Measurements from ENCODE around the gene U2AF2. TPM values are rescaled to one million over a fixed set of nuclear protein-coding genes. Genes with fewer than 3 reads are reported as not detected.

U2AF2 gene
- total and polyA plus RNA-seq, 11 donors = 39.9 to 104 (median 72.7) TPM

- intact Hi-C loops (cut with DNase I) = no loop called here
- WGBS, 4 donors = 1 to 4% (median 3%) methylated on average over 33 to 65 of the region's 65 CpGs
- ATAC-seq (peak in 1 of 4 donors; percentile 2), DNase-seq (no peak)
- no peaks in the 10 kb centered on the region for H3K27me3 ChIP-seq
- TF ChIP-seq POLR2A (IDR thresholded peaks at IDR 0.05) (peak in 1 of 2 donors; percentile 20), CTCF (IDR thresholded peaks at IDR 0.05) (no peak)
- H3K9me3 ChIP-seq = no peaks in the 10 kb centered on the region
- peak overlapping the region; percentile 64 to 98 (median 84) for H3K4me3 ChIP-seq
- H3K36me3 ChIP-seq = peaks cover 0 to 22% (median 13%) of the 10 kb centered on the region in 9 donors
- peaks cover 12 to 78% (median 46%) of the 10 kb centered on the region in 12 donors for H3K4me1 ChIP-seq
- peak overlapping the region in 11 of 12 donors; percentile 62 to 96 (median 93) for H3K27ac ChIP-seq
Observed at GRCh38 chr19:55642153-55643002, 12.5 kb upstream of the U2AF2 start.

- H3K9me3 ChIP-seq = no peaks in the 10 kb centered on the region
- peaks cover 0 to 19% (median 13%) of the 10 kb centered on the region in 9 donors for H3K36me3 ChIP-seq
- H3K27ac ChIP-seq = peak within 1 kb of the TSS; percentile 59 to 96 (median 92)
- H3K4me1 ChIP-seq = peaks cover 14 to 75% (median 49%) of the 10 kb centered on the region in 12 donors
- H3K4me3 ChIP-seq = peak within 1 kb of the TSS; percentile 64 to 98 (median 84)
- H3K27me3 ChIP-seq = no peaks in the 10 kb centered on the region
- peak; percentile 72 to 89 (median 75) for DNase-seq
- no peak for TF ChIP-seq CTCF (IDR thresholded peaks at IDR 0.05)
- peak in 1 of 2 donors; percentile 38 for TF ChIP-seq POLR2A (IDR thresholded peaks at IDR 0.05)
- intact Hi-C loops (cut with DNase I) = no loop called here
- WGBS, 4 donors = 2 to 3% (median 2%) methylated on average over 51 to 56 of the region's 56 CpGs
- ATAC-seq = peak; percentile 20 to 67 (median 44)
Observed at GRCh38 chr19:55643003-55643886, 11.6 kb upstream of the U2AF2 start, which contains the start of gene ZNF581. TSS of gene ZNF581 (plus strand) at chr19:55643649. CDS start at chr19:55644572, 923 bp downstream.

DNA sequence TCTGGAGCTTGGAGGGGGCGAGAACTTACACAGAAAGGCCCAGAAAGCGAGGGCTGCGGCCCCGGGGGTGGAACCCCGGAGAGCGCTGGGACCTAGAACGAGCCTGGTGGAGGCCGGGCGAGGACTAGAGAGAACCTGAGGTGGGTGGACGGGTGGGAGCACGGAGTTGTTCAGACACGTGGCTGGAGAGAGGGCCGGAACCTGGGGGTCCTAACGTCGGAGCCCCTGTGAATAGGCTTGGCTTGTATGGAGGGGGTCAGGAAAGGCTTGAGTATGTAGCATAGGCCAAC, 11.0 kb upstream of the U2AF2 start:
- intact Hi-C loops (cut with DNase I) = no loop called here
- Histone ChIP-seq H3K27ac (peak overlapping the region; percentile 59 to 96 (median 90)), H3K27me3 (no peaks in the 10 kb centered on the region), H3K36me3 (peaks cover 0 to 15% (median 13%) of the 10 kb centered on the region in 9 donors), H3K9me3 (no peaks in the 10 kb centered on the region), H3K4me3 (peak overlapping the region; percentile 64 to 98 (median 84)), H3K4me1 (peaks cover 14 to 75% (median 55%) of the 10 kb centered on the region in 12 donors)
- ATAC-seq (no peak), DNase-seq (no peak)
- TF ChIP-seq CTCF (IDR thresholded peaks at IDR 0.05) = no peak
- TF ChIP-seq POLR2A (IDR thresholded peaks at IDR 0.05) = no peak
- WGBS, 4 donors = 0 to 1% (median 0%) methylated on average over 11 to 15 of the region's 15 CpGs

All from heart left ventricle (tissue), 16 donors.